ENCODE data around the gene RNF41. TPM values are rescaled to one million over a fixed set of nuclear protein-coding genes. Genes with fewer than 3 reads are reported as not detected.
A peak's percentile ranks its signal among the peaks of the same experiment; 100 is the strongest.

RNF41 gene
- total and polyA plus RNA-seq, 2 of the 13 experiments (the other 11 are each of a cell fraction or from before 2014, with no cell fraction given) = 27.1 to 39.4 TPM

DNA sequence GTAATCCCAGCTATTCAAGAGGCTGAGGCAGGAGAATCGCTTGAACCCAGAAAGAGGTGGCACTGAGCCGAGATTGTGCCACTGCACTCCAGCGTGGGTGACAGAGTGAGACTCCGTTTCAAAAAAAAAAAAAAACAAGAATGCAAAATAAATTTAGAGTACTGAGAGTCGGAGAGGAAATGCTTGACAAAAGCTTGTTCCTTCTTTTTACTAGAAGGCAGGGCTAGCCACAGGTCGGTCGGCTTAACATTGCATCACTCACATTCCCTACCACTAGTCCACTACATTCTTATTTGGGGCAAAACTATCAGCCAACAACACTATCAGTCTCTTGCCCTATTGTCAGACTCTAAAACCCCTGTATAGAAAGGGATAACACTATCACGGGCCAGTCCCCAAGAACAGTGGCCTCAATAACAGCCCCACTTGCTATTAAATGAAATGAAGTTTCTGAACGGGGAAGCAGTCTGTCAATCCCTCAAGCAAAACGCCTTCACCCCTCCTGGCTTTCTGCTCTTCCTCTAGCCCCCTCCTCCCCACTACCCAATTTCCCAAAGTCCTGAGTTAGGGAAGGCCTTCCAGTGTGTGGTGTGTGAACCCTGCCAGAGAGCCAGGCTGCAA, 1.0 kb downstream of the RNF41 start (continued):
- TF ChIP-seq ZNF703 (CRISPR knock-in tag; IDR thresholded peaks at IDR 0.05; ENCODE audit: borderline replicate concordance) (no peak), CEBPG (CRISPR knock-in tag; IDR thresholded peaks at IDR 0.05) (peak; percentile 74), SALL1 (CRISPR knock-in tag; IDR thresholded peaks at IDR 0.05) (no peak)
- TF ChIP-seq, protein P1, sequence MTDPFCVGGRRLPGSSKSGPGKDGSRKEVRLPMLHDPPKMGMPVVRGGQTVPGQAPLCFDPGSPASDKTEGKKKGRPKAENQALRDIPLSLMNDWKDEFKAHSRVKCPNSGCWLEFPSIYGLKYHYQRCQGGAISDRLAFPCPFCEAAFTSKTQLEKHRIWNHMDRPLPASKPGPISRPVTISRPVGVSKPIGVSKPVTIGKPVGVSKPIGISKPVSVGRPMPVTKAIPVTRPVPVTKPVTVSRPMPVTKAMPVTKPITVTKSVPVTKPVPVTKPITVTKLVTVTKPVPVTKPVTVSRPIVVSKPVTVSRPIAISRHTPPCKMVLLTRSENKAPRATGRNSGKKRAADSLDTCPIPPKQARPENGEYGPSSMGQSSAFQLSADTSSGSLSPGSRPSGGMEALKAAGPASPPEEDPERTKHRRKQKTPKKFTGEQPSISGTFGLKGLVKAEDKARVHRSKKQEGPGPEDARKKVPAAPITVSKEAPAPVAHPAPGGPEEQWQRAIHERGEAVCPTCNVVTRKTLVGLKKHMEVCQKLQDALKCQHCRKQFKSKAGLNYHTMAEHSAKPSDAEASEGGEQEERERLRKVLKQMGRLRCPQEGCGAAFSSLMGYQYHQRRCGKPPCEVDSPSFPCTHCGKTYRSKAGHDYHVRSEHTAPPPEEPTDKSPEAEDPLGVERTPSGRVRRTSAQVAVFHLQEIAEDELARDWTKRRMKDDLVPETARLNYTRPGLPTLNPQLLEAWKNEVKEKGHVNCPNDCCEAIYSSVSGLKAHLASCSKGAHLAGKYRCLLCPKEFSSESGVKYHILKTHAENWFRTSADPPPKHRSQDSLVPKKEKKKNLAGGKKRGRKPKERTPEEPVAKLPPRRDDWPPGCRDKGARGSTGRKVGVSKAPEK (CRISPR knock-in tag; IDR thresholded peaks at IDR 0.05; ENCODE audit: borderline replicate concordance) = no peak
- TF ChIP-seq, protein P2, sequence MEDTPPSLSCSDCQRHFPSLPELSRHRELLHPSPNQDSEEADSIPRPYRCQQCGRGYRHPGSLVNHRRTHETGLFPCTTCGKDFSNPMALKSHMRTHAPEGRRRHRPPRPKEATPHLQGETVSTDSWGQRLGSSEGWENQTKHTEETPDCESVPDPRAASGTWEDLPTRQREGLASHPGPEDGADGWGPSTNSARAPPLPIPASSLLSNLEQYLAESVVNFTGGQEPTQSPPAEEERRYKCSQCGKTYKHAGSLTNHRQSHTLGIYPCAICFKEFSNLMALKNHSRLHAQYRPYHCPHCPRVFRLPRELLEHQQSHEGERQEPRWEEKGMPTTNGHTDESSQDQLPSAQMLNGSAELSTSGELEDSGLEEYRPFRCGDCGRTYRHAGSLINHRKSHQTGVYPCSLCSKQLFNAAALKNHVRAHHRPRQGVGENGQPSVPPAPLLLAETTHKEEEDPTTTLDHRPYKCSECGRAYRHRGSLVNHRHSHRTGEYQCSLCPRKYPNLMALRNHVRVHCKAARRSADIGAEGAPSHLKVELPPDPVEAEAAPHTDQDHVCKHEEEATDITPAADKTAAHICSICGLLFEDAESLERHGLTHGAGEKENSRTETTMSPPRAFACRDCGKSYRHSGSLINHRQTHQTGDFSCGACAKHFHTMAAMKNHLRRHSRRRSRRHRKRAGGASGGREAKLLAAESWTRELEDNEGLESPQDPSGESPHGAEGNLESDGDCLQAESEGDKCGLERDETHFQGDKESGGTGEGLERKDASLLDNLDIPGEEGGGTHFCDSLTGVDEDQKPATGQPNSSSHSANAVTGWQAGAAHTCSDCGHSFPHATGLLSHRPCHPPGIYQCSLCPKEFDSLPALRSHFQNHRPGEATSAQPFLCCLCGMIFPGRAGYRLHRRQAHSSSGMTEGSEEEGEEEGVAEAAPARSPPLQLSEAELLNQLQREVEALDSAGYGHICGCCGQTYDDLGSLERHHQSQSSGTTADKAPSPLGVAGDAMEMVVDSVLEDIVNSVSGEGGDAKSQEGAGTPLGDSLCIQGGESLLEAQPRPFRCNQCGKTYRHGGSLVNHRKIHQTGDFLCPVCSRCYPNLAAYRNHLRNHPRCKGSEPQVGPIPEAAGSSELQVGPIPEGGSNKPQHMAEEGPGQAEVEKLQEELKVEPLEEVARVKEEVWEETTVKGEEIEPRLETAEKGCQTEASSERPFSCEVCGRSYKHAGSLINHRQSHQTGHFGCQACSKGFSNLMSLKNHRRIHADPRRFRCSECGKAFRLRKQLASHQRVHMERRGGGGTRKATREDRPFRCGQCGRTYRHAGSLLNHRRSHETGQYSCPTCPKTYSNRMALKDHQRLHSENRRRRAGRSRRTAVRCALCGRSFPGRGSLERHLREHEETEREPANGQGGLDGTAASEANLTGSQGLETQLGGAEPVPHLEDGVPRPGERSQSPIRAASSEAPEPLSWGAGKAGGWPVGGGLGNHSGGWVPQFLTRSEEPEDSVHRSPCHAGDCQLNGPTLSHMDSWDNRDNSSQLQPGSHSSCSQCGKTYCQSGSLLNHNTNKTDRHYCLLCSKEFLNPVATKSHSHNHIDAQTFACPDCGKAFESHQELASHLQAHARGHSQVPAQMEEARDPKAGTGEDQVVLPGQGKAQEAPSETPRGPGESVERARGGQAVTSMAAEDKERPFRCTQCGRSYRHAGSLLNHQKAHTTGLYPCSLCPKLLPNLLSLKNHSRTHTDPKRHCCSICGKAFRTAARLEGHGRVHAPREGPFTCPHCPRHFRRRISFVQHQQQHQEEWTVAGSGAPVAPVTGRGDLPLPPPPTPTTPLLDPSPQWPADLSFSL (CRISPR knock-in tag; IDR thresholded peaks at IDR 0.05) = no peak
- TF ChIP-seq, protein P3, sequence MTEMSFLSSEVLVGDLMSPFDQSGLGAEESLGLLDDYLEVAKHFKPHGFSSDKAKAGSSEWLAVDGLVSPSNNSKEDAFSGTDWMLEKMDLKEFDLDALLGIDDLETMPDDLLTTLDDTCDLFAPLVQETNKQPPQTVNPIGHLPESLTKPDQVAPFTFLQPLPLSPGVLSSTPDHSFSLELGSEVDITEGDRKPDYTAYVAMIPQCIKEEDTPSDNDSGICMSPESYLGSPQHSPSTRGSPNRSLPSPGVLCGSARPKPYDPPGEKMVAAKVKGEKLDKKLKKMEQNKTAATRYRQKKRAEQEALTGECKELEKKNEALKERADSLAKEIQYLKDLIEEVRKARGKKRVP (CRISPR knock-in tag; IDR thresholded peaks at IDR 0.05) = peak in 1 of 2 experiments; percentile 84; a peak in 2 of 4 replicates

Measured in HepG2 (cell line).